ENCODE results near the gene VPS13D.

- TF ChIP-seq CTCF (IDR thresholded peaks at IDR 0.05) (no peak), POLR2A (IDR thresholded peaks at IDR 0.05) (no peak), EP300 (IDR thresholded peaks at IDR 0.05) (no peak)
Observed at GRCh38 chr1:12475947-12476346, 246.1 kb downstream of the VPS13D start.

All from ovary (tissue), 3 donors.